ENCODE data around the gene KRT13. TPM values are rescaled to one million over a fixed set of nuclear protein-coding genes. Genes with fewer than 3 reads are reported as not detected.

The KRT13 gene
- total and polyA plus RNA-seq, 2 experiments from 2014 or later: 8.1 to 24.8 TPM

GRCh38 chr17:41535764-41536481, 30.5 kb upstream of the KRT13 start:
- no peaks in the 10 kb centered on the region for H3K27me3 ChIP-seq
- H3K36me3 ChIP-seq (replicated peaks; ENCODE audit: insufficient read depth, low read depth): no peaks in the 10 kb centered on the region
- no peak overlapping the region for H3K4me3 ChIP-seq
- WGBS (ENCODE audit: low lambda C conversion rate, missing lambda C conversion rate): 66% methylated on average over 15 of the region's 15 CpGs
- no peaks in the 10 kb centered on the region for H3K79me2 ChIP-seq
- no peak overlapping the region for H2AFZ ChIP-seq
- no peaks in the 10 kb centered on the region for H3K9me3 ChIP-seq (ENCODE audit: low read depth)
- peak; percentile 67 for DNase-seq (ENCODE audit: low spot score)
- peaks cover 42% of the 10 kb centered on the region for H3K4me1 ChIP-seq (ENCODE audit: insufficient read depth)
- no peaks in the 10 kb centered on the region for H4K20me1 ChIP-seq (ENCODE audit: insufficient read depth, poor library complexity, severe bottlenecking)
- H3K9me2 ChIP-seq (replicated peaks; ENCODE audit: insufficient read depth): no peaks in the 10 kb centered on the region
- H3K27ac ChIP-seq: peak overlapping the region; percentile 62
- TF ChIP-seq EZH2phosphoT487 (IDR thresholded peaks at IDR 0.05; ENCODE audit: low read depth, severe bottlenecking, unreplicated experiment) (no peak), CTCF (IDR thresholded peaks at IDR 0.05; ENCODE audit: poor library complexity) (no peak), EZH2 (IDR thresholded peaks at IDR 0.05; ENCODE audit: borderline replicate concordance) (no peak)
- H3K4me2 ChIP-seq: peak overlapping the region; percentile 18

GRCh38 chr17:41534899-41535546, 29.6 kb upstream of the KRT13 start:
- H3K27ac ChIP-seq: no peak overlapping the region
- no peak for TF ChIP-seq EZH2 (IDR thresholded peaks at IDR 0.05; ENCODE audit: borderline replicate concordance)
- no peak for TF ChIP-seq CTCF (IDR thresholded peaks at IDR 0.05; ENCODE audit: poor library complexity)
- no peak for TF ChIP-seq EZH2phosphoT487 (IDR thresholded peaks at IDR 0.05; ENCODE audit: low read depth, severe bottlenecking, unreplicated experiment)
- H3K79me2 ChIP-seq: no peaks in the 10 kb centered on the region
- no peak for DNase-seq (ENCODE audit: low spot score)
- H3K4me3 ChIP-seq: no peak overlapping the region
- H3K4me1 ChIP-seq (ENCODE audit: insufficient read depth): peaks cover 46% of the 10 kb centered on the region
- H3K4me2 ChIP-seq: no peak overlapping the region
- H3K27me3 ChIP-seq: no peaks in the 10 kb centered on the region
- 80% methylated on average over 7 of the region's 7 CpGs for WGBS (ENCODE audit: low lambda C conversion rate, missing lambda C conversion rate)
- H4K20me1 ChIP-seq (ENCODE audit: insufficient read depth, poor library complexity, severe bottlenecking): no peaks in the 10 kb centered on the region
- H2AFZ ChIP-seq: no peak overlapping the region
- H3K9me3 ChIP-seq (ENCODE audit: low read depth): no peaks in the 10 kb centered on the region
- no peaks in the 10 kb centered on the region for H3K36me3 ChIP-seq (replicated peaks; ENCODE audit: insufficient read depth, low read depth)
- no peaks in the 10 kb centered on the region for H3K9me2 ChIP-seq (replicated peaks; ENCODE audit: insufficient read depth)

GRCh38 chr17:41533613-41534012, 28.2 kb upstream of the KRT13 start:
- 88% methylated on average over 7 of the region's 7 CpGs for WGBS (ENCODE audit: low lambda C conversion rate, missing lambda C conversion rate)
- Histone ChIP-seq H4K20me1 (ENCODE audit: insufficient read depth, poor library complexity, severe bottlenecking) (no peaks in the 10 kb centered on the region), H2AFZ (no peak overlapping the region), H3K9me2 (replicated peaks; ENCODE audit: insufficient read depth) (no peaks in the 10 kb centered on the region), H3K4me1 (ENCODE audit: insufficient read depth) (peaks cover 44% of the 10 kb centered on the region), H3K9me3 (ENCODE audit: low read depth) (no peaks in the 10 kb centered on the region), H3K4me3 (no peak overlapping the region), H3K79me2 (no peaks in the 10 kb centered on the region), H3K4me2 (no peak overlapping the region), H3K27ac (no peak overlapping the region), H3K27me3 (no peaks in the 10 kb centered on the region), H3K36me3 (replicated peaks; ENCODE audit: insufficient read depth, low read depth) (no peaks in the 10 kb centered on the region)
- DNase-seq (ENCODE audit: low spot score): no peak
- TF ChIP-seq EZH2 (IDR thresholded peaks at IDR 0.05; ENCODE audit: borderline replicate concordance) (no peak), EZH2phosphoT487 (IDR thresholded peaks at IDR 0.05; ENCODE audit: low read depth, severe bottlenecking, unreplicated experiment) (no peak), CTCF (IDR thresholded peaks at IDR 0.05; ENCODE audit: poor library complexity) (no peak)

Measured in hepatocyte (in vitro differentiated cells).